Kidney (tissue), 14 donors: Measurements from ENCODE around the gene SWAP70. TPM values are rescaled to one million over a fixed set of nuclear protein-coding genes. Genes with fewer than 3 reads are reported as not detected.

ENCODE experiments used
- DNase-seq, 5 donors: peaks; one replicate each; pipeline ENCODE4 v3.0.0-alpha.2; 2013 to 2020
- FAIRE-seq: peaks from 2 replicates; lab custom pipeline; 2012; peaks lifted over from hg19 to GRCh38; lab: Jason Lieb, UNC
- H3K27ac ChIP-seq, 2 donors: one replicate each; pipeline ENCODE4 v1.7.0; 2013; ENCODE audit warnings: low read depth in 2 of 2, low read length in 2 of 2, inconsistent platforms in 1 of 2
- H3K27me3 ChIP-seq: one replicate; pipeline ENCODE4 v1.7.1; 2013; ENCODE audit warnings: low read length, inconsistent platforms; ENCODE audit not compliant: control insufficient read depth, insufficient read depth
- H3K36me3 ChIP-seq, 3 donors: one replicate each; pipeline versions ENCODE4 v1.7.0 to v1.7.1; 2013; ENCODE audit warnings: low read length in 3 of 3, control low read depth in 1 of 3, inconsistent platforms in 1 of 3; ENCODE audit not compliant: insufficient read depth in 3 of 3, control insufficient read depth in 2 of 3
- H3K4me1 ChIP-seq, 3 donors: one replicate each; pipeline versions ENCODE4 v1.7.0 to v1.7.1; 2013; ENCODE audit warnings: low read length in 3 of 3, inconsistent platforms in 1 of 3, low read depth in 1 of 3; ENCODE audit not compliant: control insufficient read depth in 2 of 3, insufficient read depth in 2 of 3
- H3K4me3 ChIP-seq, 3 donors: one replicate each; pipeline versions ENCODE4 v1.7.0 to v1.8.1; 2013; ENCODE audit warnings: low read length in 3 of 3, control low read depth in 1 of 3, inconsistent platforms in 1 of 3
- H3K9ac ChIP-seq, 3 donors: one replicate each; pipeline versions ENCODE4 v1.7.0 to v1.7.1; 2013; ENCODE audit warnings: low read length in 3 of 3, control low read depth in 1 of 3, inconsistent platforms in 1 of 3
- H3K9me3 ChIP-seq, 3 donors: one replicate each; pipeline versions ENCODE4 v1.7.0 to v1.7.1; 2013; ENCODE audit warnings: low read length in 3 of 3, control low read depth in 1 of 3, inconsistent platforms in 1 of 3; ENCODE audit not compliant: control insufficient read depth in 2 of 3, insufficient read depth in 1 of 3
- CTCF ChIP-seq: IDR thresholded peaks from 3 replicates; pipeline ENCODE4 v1.5.1; 2012; ENCODE audit warnings: mild to moderate bottlenecking, moderate library complexity, borderline replicate concordance; ENCODE audit not compliant: insufficient read depth; ENCODE audit errors: extremely low read depth
- intact Hi-C: fragments of 100-400 bp; cut with DNase I; formaldehyde crosslinking; loops from one replicate; pipeline ENCODE4 v1.11.1; 2022
- polyA plus RNA-seq: library from polyadenylated mRNA; stranded (reverse); fragments of 350-450 nt; fragmentation: Illumina TruSeq; extraction: RNeasy Lipid Tissue Mini Kit (QIAGEN cat#74804); gene quantifications from one replicate; pipeline ENCODE4 v1.2.3, GENCODE V29; 2014; ENCODE audit warnings: low read depth, low replicate concordance; ENCODE audit not compliant: insufficient read depth
- total RNA-seq: library from RNA; stranded (reverse); fragmentation: NEBNext Ultra II Directional; extraction: Animal tissue kit (Norgen Biotek cat#: 25700); gene quantifications from one replicate; pipeline ENCODE4 v1.2.1, GENCODE V29; 2021
- donor health status: control.
- donor health status: control.
- donor health status: control.
- donor health status: control.
- donor health status: control.
- donor health status: DM: yes; HTN: yes; CAD: no.
- donor health status: Normal renal cell carcinoma (clear cell type).

Gene SWAP70
- total and polyA plus RNA-seq, 2 donors from 2014 or later: 11.1 to 61.0 TPM

GRCh38 chr11:9760193-9760575, 96.3 kb downstream of the SWAP70 start:
- DNase-seq: peak in 4 of 5 donors; percentile 37 to 96 (median 61)
- H3K4me1 ChIP-seq: peaks cover 0 to 29% (median 20%) of the 10 kb centered on the region in 3 donors
- no peak for TF ChIP-seq CTCF
- no peaks in the 10 kb centered on the region for H3K9me3 ChIP-seq
- no peak overlapping the region for H3K4me3 ChIP-seq
- no peaks in the 10 kb centered on the region for H3K27me3 ChIP-seq
- intact Hi-C loops: loop anchor here (10.0 kb wide), 1 partner anchor 555 kb away; no protein-coding TSS in a partner anchor
- H3K36me3 ChIP-seq: no peaks in the 10 kb centered on the region
- FAIRE-seq: no peak
- H3K27ac ChIP-seq: peak overlapping the region; percentile 72 to 97
- peak overlapping the region in 1 of 3 donors; percentile 34 for H3K9ac ChIP-seq

DNA sequence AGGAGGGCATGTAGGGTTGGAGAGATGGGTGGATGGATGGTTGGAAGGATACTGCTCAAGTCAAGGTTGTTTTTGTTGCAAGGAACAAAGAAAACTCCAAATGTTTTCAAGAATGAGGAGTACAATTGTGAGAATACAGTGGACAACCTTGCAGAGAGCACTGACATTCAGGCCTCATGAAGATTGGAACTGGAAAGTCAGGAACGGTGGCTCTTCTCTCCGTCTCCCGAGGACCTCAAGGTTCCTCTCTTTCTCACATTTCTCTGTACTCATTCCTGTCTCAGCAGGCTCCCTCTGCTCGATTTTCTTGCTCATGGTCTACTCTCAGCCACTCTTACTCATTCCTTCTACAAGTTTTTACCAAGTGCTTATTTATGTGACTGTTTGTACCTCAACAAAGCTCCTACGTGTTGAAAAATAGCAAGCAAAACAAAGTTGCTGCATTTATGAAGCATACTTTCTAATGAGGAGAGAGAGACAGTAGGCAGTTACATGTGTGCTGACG, 97.6 kb downstream of the SWAP70 start:
- FAIRE-seq: no peak
- intact Hi-C loops: loop anchor here (10.0 kb wide), 1 partner anchor 553 kb away; no protein-coding TSS in a partner anchor
- H3K36me3 ChIP-seq: no peaks in the 10 kb centered on the region
- H3K27ac ChIP-seq: no peak overlapping the region
- TF ChIP-seq CTCF: no peak
- peaks cover 0 to 31% (median 16%) of the 10 kb centered on the region in 3 donors for H3K4me1 ChIP-seq
- H3K4me3 ChIP-seq: no peak overlapping the region
- no peaks in the 10 kb centered on the region for H3K9me3 ChIP-seq
- H3K27me3 ChIP-seq: no peaks in the 10 kb centered on the region
- H3K9ac ChIP-seq: no peak overlapping the region
- DNase-seq: no peak

DNA sequence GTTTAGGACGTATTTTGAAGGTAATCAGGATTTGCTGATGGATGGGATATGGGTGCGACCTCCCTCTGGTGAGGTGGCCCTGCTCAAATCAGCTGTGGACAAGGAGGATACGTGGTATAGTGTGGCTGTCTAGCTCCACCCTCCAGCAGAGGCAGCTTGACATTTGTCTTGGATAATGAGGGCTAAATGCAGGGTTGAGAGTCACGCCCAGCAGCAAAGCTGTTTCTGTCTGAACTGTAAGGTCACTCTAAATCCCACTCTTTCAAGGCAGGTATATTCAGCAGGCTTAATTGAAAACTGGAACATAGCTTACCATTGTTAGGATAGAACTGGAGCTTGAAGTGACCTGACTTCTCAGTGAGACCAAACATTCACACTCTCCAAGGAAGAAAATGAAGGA, 98.7 kb downstream of the SWAP70 start:
- intact Hi-C loops: loop anchor here (10.0 kb wide), 1 partner anchor 552 kb away; no protein-coding TSS in a partner anchor
- TF ChIP-seq CTCF: no peak
- no peaks in the 10 kb centered on the region for H3K9me3 ChIP-seq
- H3K9ac ChIP-seq: no peak overlapping the region
- H3K4me1 ChIP-seq: peaks cover 0 to 26% (median 13%) of the 10 kb centered on the region in 3 donors
- H3K27me3 ChIP-seq: no peaks in the 10 kb centered on the region
- H3K27ac ChIP-seq: no peak overlapping the region
- FAIRE-seq (no peak), DNase-seq (no peak)
- no peak overlapping the region for H3K4me3 ChIP-seq
- H3K36me3 ChIP-seq: no peaks in the 10 kb centered on the region
